GM10266 (cell line): Measurements from ENCODE around the gene TEX26.

ENCODE experiments used
- DNase-seq: peaks from one replicate; pipeline ENCODE4 v3.0.0; 2012; ENCODE audit errors: extremely low spot score
- TF ChIP-seq, protein P1 (sequence below): IDR thresholded peaks from 2 replicates; pipeline ENCODE4 v1.5.1; 2012; ENCODE audit warnings: mild to moderate bottlenecking, low read depth; ENCODE audit not compliant: control insufficient read depth, insufficient read depth; ENCODE audit errors: missing control alignments

TEX26 gene

DNA sequence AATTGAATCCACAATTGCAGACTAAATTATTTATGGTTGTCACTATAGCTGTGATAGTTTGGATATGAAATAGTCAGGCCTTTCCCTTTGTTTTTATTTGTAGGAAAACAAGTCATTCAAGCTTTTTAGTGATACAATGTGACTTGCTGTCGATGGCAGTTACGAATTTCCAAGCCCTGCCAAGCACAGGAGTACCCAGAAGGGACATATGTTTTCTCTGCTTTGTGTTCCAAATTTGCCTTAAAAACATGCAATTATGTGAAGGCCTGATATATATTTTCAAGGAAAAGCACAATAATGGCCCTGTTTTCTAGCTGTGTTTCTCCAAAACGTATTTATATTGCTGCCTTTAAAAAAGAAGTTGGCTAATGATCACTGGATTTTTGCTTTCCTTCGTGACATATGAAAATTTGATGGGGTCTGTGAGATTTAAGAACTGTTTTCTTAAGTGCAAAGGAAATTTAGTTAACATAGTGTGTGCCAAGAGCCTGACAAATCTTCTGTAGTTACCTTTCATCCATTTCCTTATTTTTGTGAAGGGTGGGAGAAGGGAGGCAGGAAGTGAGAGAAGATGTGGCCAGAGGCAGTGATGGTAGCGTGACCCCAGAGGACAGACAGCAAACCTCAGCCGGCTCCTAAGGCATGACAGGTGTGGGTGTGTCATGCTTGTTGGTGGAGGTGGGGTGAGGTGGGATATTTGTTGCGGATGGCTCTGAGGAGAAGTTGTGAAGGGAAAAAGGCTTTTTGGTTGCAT, 79.6 kb downstream of the TEX26 start:
- no peak for DNase-seq
- TF ChIP-seq, protein P1, sequence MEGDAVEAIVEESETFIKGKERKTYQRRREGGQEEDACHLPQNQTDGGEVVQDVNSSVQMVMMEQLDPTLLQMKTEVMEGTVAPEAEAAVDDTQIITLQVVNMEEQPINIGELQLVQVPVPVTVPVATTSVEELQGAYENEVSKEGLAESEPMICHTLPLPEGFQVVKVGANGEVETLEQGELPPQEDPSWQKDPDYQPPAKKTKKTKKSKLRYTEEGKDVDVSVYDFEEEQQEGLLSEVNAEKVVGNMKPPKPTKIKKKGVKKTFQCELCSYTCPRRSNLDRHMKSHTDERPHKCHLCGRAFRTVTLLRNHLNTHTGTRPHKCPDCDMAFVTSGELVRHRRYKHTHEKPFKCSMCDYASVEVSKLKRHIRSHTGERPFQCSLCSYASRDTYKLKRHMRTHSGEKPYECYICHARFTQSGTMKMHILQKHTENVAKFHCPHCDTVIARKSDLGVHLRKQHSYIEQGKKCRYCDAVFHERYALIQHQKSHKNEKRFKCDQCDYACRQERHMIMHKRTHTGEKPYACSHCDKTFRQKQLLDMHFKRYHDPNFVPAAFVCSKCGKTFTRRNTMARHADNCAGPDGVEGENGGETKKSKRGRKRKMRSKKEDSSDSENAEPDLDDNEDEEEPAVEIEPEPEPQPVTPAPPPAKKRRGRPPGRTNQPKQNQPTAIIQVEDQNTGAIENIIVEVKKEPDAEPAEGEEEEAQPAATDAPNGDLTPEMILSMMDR, result no peak

DNA sequence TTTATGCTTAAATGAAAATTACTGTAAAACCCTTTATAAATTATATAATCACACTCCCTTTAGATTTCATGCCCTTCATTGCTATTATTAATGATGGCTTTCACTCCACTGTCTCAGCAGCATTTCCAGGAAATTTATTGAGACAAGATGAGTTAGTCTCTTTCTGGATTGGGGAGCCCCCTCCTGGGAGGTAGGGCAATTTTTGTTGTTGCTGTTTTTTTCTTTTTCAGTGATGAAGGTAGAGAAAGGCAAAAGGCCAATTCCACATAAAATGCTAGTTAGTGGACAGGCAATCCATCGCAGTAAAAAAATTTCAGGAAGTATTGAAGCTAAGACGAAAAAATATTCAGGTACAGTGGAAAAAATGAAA, 80.2 kb downstream of the TEX26 start:
- no peak for DNase-seq
- TF ChIP-seq, protein P1, result no peak

DNA sequence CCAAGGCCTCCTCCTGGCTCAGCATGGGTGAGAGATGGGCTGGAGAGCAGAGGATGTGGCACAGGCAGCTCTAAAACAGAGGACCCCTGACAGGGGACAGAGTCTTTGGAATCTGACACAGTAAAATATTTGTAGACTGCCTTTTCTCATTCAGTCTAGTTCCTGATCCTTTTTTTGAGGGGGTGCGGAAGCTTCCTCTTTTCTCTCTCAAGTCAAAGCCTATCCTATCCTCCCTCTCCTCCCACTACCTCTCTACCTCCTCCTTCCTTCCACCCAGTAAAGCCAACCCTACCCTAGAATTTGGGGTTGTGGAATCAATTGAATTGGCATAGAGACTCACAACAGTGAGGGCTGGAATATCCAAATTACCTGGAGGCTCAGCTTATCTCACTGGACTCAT, 82.0 kb downstream of the TEX26 start:
- TF ChIP-seq, protein P1, result no peak
- DNase-seq, result no peak

DNA sequence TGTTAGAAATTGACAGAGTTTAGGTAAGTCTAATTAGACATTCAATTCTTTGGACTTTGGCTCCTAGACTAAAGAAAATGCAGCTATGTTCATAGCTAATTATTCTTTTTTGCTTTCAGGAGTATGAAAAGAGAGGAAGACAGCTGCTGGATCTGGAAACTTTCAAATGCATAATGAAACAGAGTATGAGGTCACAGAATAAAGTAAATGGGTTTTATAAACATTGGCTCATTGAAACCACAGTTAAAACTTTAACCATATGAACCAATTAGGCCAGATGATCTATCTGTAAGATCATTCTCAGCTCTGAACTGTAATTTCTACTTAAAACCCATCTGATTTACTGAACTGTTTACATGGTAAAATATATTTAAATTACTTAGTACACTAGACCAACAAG, 82.7 kb downstream of the TEX26 start:
- no peak for DNase-seq
- TF ChIP-seq, protein P1, result no peak

DNA sequence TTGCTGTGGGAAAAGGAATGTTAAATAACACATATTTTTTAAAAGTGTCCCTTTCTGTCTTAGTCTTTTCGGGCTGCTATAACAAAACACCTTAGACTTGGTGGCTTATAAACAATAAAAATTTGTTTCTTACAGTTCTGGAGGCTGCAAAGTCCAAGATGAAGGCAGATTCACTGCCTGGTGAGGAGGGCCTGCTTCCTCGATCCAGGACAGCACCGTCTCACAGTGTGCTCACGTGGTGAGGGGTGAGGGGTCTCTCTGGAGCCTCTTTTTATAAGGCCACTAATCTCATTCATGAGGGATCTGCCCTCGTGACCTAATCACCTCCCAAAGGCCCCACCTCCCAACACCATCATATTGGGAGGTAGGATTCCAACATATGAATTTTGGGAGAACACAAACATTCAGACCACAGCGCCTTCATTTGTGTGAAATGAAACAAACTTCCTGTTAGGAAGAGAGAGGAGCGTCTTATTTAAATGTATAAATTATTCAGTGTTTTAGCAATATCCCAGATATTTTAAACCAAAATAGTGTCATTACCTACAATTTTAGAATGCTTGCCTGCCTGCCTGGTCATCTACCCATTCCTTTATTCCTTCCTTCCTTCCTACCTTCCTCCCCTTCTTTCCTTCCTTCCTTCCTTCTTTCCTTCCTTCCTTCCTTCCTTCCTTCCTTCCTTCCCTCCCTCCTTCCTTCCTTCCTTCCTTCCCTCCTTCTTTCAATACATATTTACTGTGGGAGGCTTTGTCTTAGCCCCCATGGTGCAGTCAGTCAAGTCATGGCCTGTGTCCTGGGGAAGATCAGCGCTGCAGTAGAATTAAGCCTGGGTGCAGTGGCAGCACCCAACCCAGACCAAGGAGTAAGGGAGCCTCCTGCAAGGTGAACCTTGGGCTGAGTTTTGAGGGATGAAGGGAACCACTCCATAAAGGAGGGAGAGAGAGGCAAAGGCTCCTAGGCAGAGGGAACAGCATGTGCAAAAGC, 84.2 kb downstream of the TEX26 start:
- DNase-seq, result no peak
- TF ChIP-seq, protein P1, result no peak

DNA sequence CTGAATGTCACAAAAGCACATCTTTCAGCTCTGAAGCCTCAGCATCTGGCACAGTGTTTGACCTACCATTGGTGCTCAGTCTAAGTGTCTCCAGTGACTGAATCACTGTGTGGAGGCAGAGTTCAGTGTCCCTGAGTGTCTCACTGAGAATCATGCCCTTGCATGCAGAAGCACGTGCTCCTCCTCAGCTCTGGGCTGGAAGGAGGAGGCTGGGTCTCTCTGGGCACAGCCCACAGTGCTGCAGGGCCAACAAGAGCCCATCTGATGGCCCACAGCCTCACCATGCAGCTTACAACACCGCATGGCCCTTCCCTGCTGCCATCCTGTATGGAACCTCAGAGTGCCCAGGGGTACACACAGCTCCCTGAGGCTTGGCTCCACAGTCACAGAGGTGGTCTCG, 86.1 kb downstream of the TEX26 start:
- no peak for DNase-seq

More for the DNA sequence above, 86.1 kb downstream of the TEX26 start:
- TF ChIP-seq, protein P1, result no peak
